ENCODE data around the gene GALNT17.

- TF ChIP-seq, protein P1, sequence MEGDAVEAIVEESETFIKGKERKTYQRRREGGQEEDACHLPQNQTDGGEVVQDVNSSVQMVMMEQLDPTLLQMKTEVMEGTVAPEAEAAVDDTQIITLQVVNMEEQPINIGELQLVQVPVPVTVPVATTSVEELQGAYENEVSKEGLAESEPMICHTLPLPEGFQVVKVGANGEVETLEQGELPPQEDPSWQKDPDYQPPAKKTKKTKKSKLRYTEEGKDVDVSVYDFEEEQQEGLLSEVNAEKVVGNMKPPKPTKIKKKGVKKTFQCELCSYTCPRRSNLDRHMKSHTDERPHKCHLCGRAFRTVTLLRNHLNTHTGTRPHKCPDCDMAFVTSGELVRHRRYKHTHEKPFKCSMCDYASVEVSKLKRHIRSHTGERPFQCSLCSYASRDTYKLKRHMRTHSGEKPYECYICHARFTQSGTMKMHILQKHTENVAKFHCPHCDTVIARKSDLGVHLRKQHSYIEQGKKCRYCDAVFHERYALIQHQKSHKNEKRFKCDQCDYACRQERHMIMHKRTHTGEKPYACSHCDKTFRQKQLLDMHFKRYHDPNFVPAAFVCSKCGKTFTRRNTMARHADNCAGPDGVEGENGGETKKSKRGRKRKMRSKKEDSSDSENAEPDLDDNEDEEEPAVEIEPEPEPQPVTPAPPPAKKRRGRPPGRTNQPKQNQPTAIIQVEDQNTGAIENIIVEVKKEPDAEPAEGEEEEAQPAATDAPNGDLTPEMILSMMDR (IDR thresholded peaks at IDR 0.05) = no peak
- no peak for TF ChIP-seq POLR2AphosphoS5 (IDR thresholded peaks at IDR 0.05)
Observed at GRCh38 chr7:71095266-71095860, 36.6 kb upstream of the GALNT17 start.

All from prostate gland (tissue), 2 donors.